ENCODE results near the gene RASSF10.
"Not testable (repeated sequence)": the region's sequence is repeated elsewhere in the genome, so short reads cannot be mapped to it uniquely, and the experiment has no call there.

Gene RASSF10

DNA sequence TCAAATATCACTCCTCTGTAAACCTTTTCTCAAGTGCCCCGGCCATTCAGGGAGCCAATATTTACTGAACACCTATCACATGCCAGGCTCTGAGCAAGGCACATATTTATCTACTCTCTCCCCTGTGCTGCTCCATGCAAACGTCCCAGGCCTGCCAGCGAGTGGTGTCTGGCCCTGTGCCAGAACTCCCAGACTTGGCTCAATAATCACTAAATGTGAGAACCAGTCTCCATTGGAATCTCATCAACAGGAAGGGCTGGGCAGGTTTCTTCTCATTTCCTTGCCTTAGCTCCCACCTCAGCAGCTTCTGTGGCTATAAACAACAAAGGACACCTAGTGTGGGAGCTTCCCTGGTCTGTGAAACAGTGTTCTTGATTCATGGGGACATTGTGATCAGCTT is 21.7 kb downstream of the RASSF10 start:
- DNase-seq (ENCODE audit: low read depth) = no peak
- Histone ChIP-seq H3K4me3 (ENCODE audit: low read length) (no peak overlapping the region), H3K9ac (ENCODE audit: low read length) (no peak overlapping the region), H3K27me3 (replicated peaks; ENCODE audit: control insufficient read depth, insufficient read depth, low read length) (peaks cover 55% of the 10 kb centered on the region), H3K36me3 (ENCODE audit: control insufficient read depth, insufficient read depth, low read length, severe bottlenecking) (no peaks in the 10 kb centered on the region), H3K9me3 (ENCODE audit: control insufficient read depth, low read length) (no peaks in the 10 kb centered on the region), H3K4me1 (ENCODE audit: control insufficient read depth, insufficient read depth, low read length) (no peaks in the 10 kb centered on the region)

GRCh38 chr11:13031349-13031748 is 22.2 kb downstream of the RASSF10 start:
- no peak for DNase-seq (ENCODE audit: low read depth)

GRCh38 chr11:13033760-13034533 is 24.8 kb downstream of the RASSF10 start:
- H3K27me3 ChIP-seq (replicated peaks; ENCODE audit: control insufficient read depth, insufficient read depth, low read length) = peaks cover 45% of the 10 kb centered on the region
- H3K4me1 ChIP-seq (ENCODE audit: control insufficient read depth, insufficient read depth, low read length) = no peaks in the 10 kb centered on the region
- H3K9me3 ChIP-seq (ENCODE audit: control insufficient read depth, low read length) = no peaks in the 10 kb centered on the region

More at GRCh38 chr11:13031349-13031748, 22.2 kb downstream of the RASSF10 start:
- no peaks in the 10 kb centered on the region for H3K9me3 ChIP-seq (ENCODE audit: control insufficient read depth, low read length)
- H3K27me3 ChIP-seq (replicated peaks; ENCODE audit: control insufficient read depth, insufficient read depth, low read length) = peaks cover 55% of the 10 kb centered on the region
- no peaks in the 10 kb centered on the region for H3K36me3 ChIP-seq (ENCODE audit: control insufficient read depth, insufficient read depth, low read length, severe bottlenecking)
- no peaks in the 10 kb centered on the region for H3K4me1 ChIP-seq (ENCODE audit: control insufficient read depth, insufficient read depth, low read length)
- H3K4me3 ChIP-seq (ENCODE audit: low read length) = no peak overlapping the region
- H3K9ac ChIP-seq (ENCODE audit: low read length) = no peak overlapping the region

GRCh38 chr11:13035711-13036110 is 26.6 kb downstream of the RASSF10 start:
- Histone ChIP-seq H3K4me3 (ENCODE audit: low read length) (no peak overlapping the region), H3K9ac (ENCODE audit: low read length) (no peak overlapping the region), H3K9me3 (ENCODE audit: control insufficient read depth, low read length) (no peaks in the 10 kb centered on the region), H3K36me3 (ENCODE audit: control insufficient read depth, insufficient read depth, low read length, severe bottlenecking) (no peaks in the 10 kb centered on the region), H3K27me3 (replicated peaks; ENCODE audit: control insufficient read depth, insufficient read depth, low read length) (peaks cover 28% of the 10 kb centered on the region), H3K4me1 (ENCODE audit: control insufficient read depth, insufficient read depth, low read length) (no peaks in the 10 kb centered on the region)
- no peak for DNase-seq (ENCODE audit: low read depth)

More at GRCh38 chr11:13033760-13034533, 24.8 kb downstream of the RASSF10 start:
- no peak for DNase-seq (ENCODE audit: low read depth)
- Histone ChIP-seq H3K4me3 (ENCODE audit: low read length) (no peak overlapping the region), H3K9ac (ENCODE audit: low read length) (no peak overlapping the region), H3K36me3 (ENCODE audit: control insufficient read depth, insufficient read depth, low read length, severe bottlenecking) (no peaks in the 10 kb centered on the region)

- no peak for DNase-seq (ENCODE audit: low read depth)
- Histone ChIP-seq H3K27me3 (replicated peaks; ENCODE audit: control insufficient read depth, insufficient read depth, low read length) (peaks cover 22% of the 10 kb centered on the region), H3K9ac (ENCODE audit: low read length) (no peak overlapping the region), H3K9me3 (ENCODE audit: control insufficient read depth, low read length) (no peaks in the 10 kb centered on the region), H3K36me3 (ENCODE audit: control insufficient read depth, insufficient read depth, low read length, severe bottlenecking) (no peaks in the 10 kb centered on the region), H3K4me3 (ENCODE audit: low read length) (no peak overlapping the region), H3K4me1 (ENCODE audit: control insufficient read depth, insufficient read depth, low read length) (no peaks in the 10 kb centered on the region)
Measured at GRCh38 chr11:13036235-13036634, 27.1 kb downstream of the RASSF10 start.

DNA sequence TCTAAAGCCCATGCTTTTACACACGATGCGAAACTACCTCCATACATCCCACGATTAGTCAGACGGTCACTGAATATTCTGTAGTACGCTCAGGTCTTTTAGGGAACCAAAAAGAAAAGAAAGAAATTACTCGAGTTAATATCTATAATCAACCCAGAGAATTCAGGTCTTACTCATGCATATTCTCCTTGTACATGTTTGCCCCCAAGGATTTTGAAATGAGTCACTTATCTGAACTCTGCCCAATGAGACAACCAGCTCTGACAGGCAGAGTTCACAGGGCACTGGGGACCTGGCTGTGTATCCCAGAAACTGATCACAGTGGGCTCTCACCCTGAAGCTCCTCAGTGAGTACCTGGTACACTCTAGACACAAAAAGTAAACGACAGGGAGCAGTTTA is 29.2 kb downstream of the RASSF10 start:
- Histone ChIP-seq H3K9ac (ENCODE audit: low read length) (no peak overlapping the region), H3K9me3 (ENCODE audit: control insufficient read depth, low read length) (no peaks in the 10 kb centered on the region), H3K4me3 (ENCODE audit: low read length) (no peak overlapping the region), H3K27me3 (replicated peaks; ENCODE audit: control insufficient read depth, insufficient read depth, low read length) (peaks cover 27% of the 10 kb centered on the region), H3K36me3 (ENCODE audit: control insufficient read depth, insufficient read depth, low read length, severe bottlenecking) (no peaks in the 10 kb centered on the region), H3K4me1 (ENCODE audit: control insufficient read depth, insufficient read depth, low read length) (no peaks in the 10 kb centered on the region)
- DNase-seq (ENCODE audit: low read depth) = no peak

GRCh38 chr11:13039126-13039525 is 30.0 kb downstream of the RASSF10 start:
- H3K27me3 ChIP-seq (replicated peaks; ENCODE audit: control insufficient read depth, insufficient read depth, low read length) = peaks cover 30% of the 10 kb centered on the region
- no peaks in the 10 kb centered on the region for H3K9me3 ChIP-seq (ENCODE audit: control insufficient read depth, low read length)
- H3K9ac ChIP-seq (ENCODE audit: low read length) = no peak overlapping the region
- DNase-seq (ENCODE audit: low read depth) = no peak
- no peaks in the 10 kb centered on the region for H3K4me1 ChIP-seq (ENCODE audit: control insufficient read depth, insufficient read depth, low read length)
- no peak overlapping the region for H3K4me3 ChIP-seq (ENCODE audit: low read length)
- no peaks in the 10 kb centered on the region for H3K36me3 ChIP-seq (ENCODE audit: control insufficient read depth, insufficient read depth, low read length, severe bottlenecking)

- no peaks in the 10 kb centered on the region for H3K4me1 ChIP-seq (ENCODE audit: control insufficient read depth, insufficient read depth, low read length)
- no peak for DNase-seq (ENCODE audit: low read depth)
- H3K9ac ChIP-seq (ENCODE audit: low read length) = no peak overlapping the region
- H3K4me3 ChIP-seq (ENCODE audit: low read length) = no peak overlapping the region
- peaks cover 23% of the 10 kb centered on the region for H3K27me3 ChIP-seq (replicated peaks; ENCODE audit: control insufficient read depth, insufficient read depth, low read length)
- H3K9me3 ChIP-seq (ENCODE audit: control insufficient read depth, low read length) = no peaks in the 10 kb centered on the region
- H3K36me3 ChIP-seq (ENCODE audit: control insufficient read depth, insufficient read depth, low read length, severe bottlenecking) = no peaks in the 10 kb centered on the region
Measured at GRCh38 chr11:13040969-13041561, 31.9 kb downstream of the RASSF10 start.

GRCh38 chr11:13042873-13043342 is 33.8 kb downstream of the RASSF10 start:
- Histone ChIP-seq H3K9me3 (ENCODE audit: control insufficient read depth, low read length) (no peaks in the 10 kb centered on the region), H3K27me3 (replicated peaks; ENCODE audit: control insufficient read depth, insufficient read depth, low read length) (peaks cover 35% of the 10 kb centered on the region), H3K4me1 (ENCODE audit: control insufficient read depth, insufficient read depth, low read length) (no peaks in the 10 kb centered on the region), H3K36me3 (ENCODE audit: control insufficient read depth, insufficient read depth, low read length, severe bottlenecking) (no peaks in the 10 kb centered on the region), H3K9ac (ENCODE audit: low read length) (no peak overlapping the region), H3K4me3 (ENCODE audit: low read length) (no peak overlapping the region)
- DNase-seq (ENCODE audit: low read depth) = no peak

- Histone ChIP-seq H3K27me3 (replicated peaks; ENCODE audit: control insufficient read depth, insufficient read depth, low read length) (peaks cover 38% of the 10 kb centered on the region), H3K9ac (ENCODE audit: low read length) (no peak overlapping the region), H3K4me1 (ENCODE audit: control insufficient read depth, insufficient read depth, low read length) (no peaks in the 10 kb centered on the region), H3K4me3 (ENCODE audit: low read length) (no peak overlapping the region), H3K9me3 (ENCODE audit: control insufficient read depth, low read length) (no peaks in the 10 kb centered on the region), H3K36me3 (ENCODE audit: control insufficient read depth, insufficient read depth, low read length, severe bottlenecking) (no peaks in the 10 kb centered on the region)
- DNase-seq (ENCODE audit: low read depth) = no peak
Measured at GRCh38 chr11:13043912-13044628, 35.0 kb downstream of the RASSF10 start.

- H3K36me3 ChIP-seq (ENCODE audit: control insufficient read depth, insufficient read depth, low read length, severe bottlenecking); H3K9me3 ChIP-seq (ENCODE audit: control insufficient read depth, low read length); H3K9ac ChIP-seq (ENCODE audit: low read length); DNase-seq (ENCODE audit: low read depth); H3K4me3 ChIP-seq (ENCODE audit: low read length); H3K4me1 ChIP-seq (ENCODE audit: control insufficient read depth, insufficient read depth, low read length): not testable (repeated sequence)
- H3K27me3 ChIP-seq (replicated peaks; ENCODE audit: control insufficient read depth, insufficient read depth, low read length) = peaks cover 38% of the 10 kb centered on the region
Measured at GRCh38 chr11:13045089-13045488, 36.0 kb downstream of the RASSF10 start.

All from adipocyte (in vitro differentiated cells).